Parathyroid adenoma (tissue), 2 donors: Measurements from ENCODE around the gene SPIB.

Experiments used
- H2AFZ ChIP-seq: fragments of 300-600 bp; sonication (generic); one replicate; pipeline ENCODE4 v1.7.0; 2017; ENCODE audit warnings: antibody characterized with exemption, mild to moderate bottlenecking
- H3K27ac ChIP-seq: fragments of 300-600 bp; sonication (generic); one replicate; pipeline ENCODE4 v1.7.0; 2017
- H3K27me3 ChIP-seq: fragments of 300-600 bp; sonication (generic); one replicate; pipeline ENCODE4 v1.7.0; 2017; ENCODE audit warnings: low read length; ENCODE audit not compliant: control insufficient read depth, insufficient read depth
- H3K36me3 ChIP-seq: fragments of 300-600 bp; sonication (generic); one replicate; pipeline ENCODE4 v1.7.0; 2017; ENCODE audit warnings: low read length; ENCODE audit not compliant: control insufficient read depth, insufficient read depth
- H3K4me1 ChIP-seq: fragments of 300-600 bp; sonication (generic); one replicate; pipeline ENCODE4 v1.7.0; 2017; ENCODE audit warnings: control low read depth
- H3K4me2 ChIP-seq: fragments of 300-600 bp; sonication (generic); one replicate; pipeline ENCODE4 v1.7.0; 2017; ENCODE audit warnings: low read length
- H3K4me3 ChIP-seq: fragments of 300-600 bp; sonication (generic); one replicate; pipeline ENCODE4 v1.7.0; 2017; ENCODE audit warnings: low read depth, low read length
- H3K79me2 ChIP-seq: fragments of 300-600 bp; sonication (generic); one replicate; pipeline ENCODE4 v1.7.0; 2017; ENCODE audit warnings: control low read depth
- H3K9ac ChIP-seq: fragments of 300-600 bp; sonication (generic); one replicate; pipeline ENCODE4 v1.7.0; 2017; ENCODE audit warnings: mild to moderate bottlenecking
- H3K9me3 ChIP-seq: fragments of 300-600 bp; sonication (generic); one replicate; pipeline ENCODE4 v1.7.0; 2017; ENCODE audit warnings: low read length; ENCODE audit not compliant: control insufficient read depth
- TF ChIP-seq, protein P1 (sequence below): fragments of 300-600 bp; sonication (generic); IDR thresholded peaks from one replicate; pipeline ENCODE4 v1.7.0; 2017; ENCODE audit warnings: antibody characterized with exemption, mild to moderate bottlenecking
- donor health status: primary hyperparathyroidism.

The SPIB gene

DNA sequence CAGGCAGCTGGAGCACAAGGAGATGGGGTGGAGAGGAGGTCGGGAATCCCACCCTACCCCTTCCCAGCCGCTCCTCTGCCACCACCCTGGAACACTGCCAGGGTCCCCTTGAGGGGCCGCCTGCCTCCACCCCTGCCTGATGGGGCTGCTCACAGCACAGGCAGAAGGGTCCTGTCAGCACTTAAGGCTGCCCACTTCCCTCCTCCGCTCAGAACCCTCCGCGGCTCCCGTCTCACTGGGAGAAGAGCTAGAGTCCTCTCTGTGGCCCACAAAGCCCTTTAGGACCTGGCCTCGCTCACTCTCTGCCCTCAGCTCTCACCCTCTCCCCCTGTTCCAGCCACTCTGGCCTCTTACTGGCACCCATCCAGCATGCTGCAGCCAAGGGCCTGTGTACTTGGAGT is 38.0 kb upstream of the SPIB start:
- no peaks in the 10 kb centered on the region for H3K36me3 ChIP-seq
- H3K27me3 ChIP-seq, result no peaks in the 10 kb centered on the region
- no peak overlapping the region for H3K27ac ChIP-seq
- no peak overlapping the region for H2AFZ ChIP-seq
- H3K4me3 ChIP-seq, result no peak overlapping the region
- TF ChIP-seq, protein P1, sequence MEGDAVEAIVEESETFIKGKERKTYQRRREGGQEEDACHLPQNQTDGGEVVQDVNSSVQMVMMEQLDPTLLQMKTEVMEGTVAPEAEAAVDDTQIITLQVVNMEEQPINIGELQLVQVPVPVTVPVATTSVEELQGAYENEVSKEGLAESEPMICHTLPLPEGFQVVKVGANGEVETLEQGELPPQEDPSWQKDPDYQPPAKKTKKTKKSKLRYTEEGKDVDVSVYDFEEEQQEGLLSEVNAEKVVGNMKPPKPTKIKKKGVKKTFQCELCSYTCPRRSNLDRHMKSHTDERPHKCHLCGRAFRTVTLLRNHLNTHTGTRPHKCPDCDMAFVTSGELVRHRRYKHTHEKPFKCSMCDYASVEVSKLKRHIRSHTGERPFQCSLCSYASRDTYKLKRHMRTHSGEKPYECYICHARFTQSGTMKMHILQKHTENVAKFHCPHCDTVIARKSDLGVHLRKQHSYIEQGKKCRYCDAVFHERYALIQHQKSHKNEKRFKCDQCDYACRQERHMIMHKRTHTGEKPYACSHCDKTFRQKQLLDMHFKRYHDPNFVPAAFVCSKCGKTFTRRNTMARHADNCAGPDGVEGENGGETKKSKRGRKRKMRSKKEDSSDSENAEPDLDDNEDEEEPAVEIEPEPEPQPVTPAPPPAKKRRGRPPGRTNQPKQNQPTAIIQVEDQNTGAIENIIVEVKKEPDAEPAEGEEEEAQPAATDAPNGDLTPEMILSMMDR, result no peak
- no peak overlapping the region for H3K9ac ChIP-seq
- H3K9me3 ChIP-seq, result no peaks in the 10 kb centered on the region
- H3K79me2 ChIP-seq, result no peaks in the 10 kb centered on the region
- peaks cover 6% of the 10 kb centered on the region for H3K4me1 ChIP-seq
- H3K4me2 ChIP-seq, result no peak overlapping the region

DNA sequence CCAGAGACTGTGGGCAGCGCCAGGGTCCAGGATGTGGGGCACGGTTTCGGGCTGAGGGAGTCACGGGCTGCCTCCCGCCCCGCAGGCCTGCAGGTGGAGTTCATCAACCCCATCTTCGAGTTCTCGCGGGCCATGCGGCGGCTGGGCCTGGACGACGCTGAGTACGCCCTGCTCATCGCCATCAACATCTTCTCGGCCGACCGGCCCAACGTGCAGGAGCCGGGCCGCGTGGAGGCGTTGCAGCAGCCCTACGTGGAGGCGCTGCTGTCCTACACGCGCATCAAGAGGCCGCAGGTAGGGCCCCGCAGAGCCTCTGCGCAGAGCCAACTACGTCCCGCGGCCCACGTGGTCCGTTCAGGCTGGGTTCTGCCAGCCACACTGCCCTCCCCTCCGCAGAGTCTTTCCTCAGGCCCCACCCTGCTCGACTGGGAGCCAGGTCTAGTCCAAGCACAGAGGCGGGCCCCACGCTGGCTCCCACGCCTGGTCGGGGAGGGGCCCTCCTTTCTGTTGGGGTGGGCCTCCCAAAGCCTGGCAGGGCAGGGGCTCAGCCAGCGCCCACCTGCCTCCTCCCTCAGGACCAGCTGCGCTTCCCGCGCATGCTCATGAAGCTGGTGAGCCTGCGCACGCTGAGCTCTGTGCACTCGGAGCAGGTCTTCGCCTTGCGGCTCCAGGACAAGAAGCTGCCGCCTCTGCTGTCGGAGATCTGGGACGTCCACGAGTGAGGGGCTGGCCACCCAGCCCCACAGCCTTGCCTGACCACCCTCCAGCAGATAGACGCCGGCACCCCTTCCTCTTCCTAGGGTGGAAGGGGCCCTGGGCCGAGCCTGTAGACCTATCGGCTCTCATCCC is 36.6 kb upstream of the SPIB start:
- H3K36me3 ChIP-seq, result no peaks in the 10 kb centered on the region
- H3K9me3 ChIP-seq, result no peaks in the 10 kb centered on the region
- no peaks in the 10 kb centered on the region for H3K79me2 ChIP-seq
- TF ChIP-seq, protein P1, result no peak
- H3K9ac ChIP-seq, result no peak overlapping the region
- H3K4me1 ChIP-seq, result peaks cover 6% of the 10 kb centered on the region
- no peak overlapping the region for H2AFZ ChIP-seq
- H3K4me2 ChIP-seq, result no peak overlapping the region
- no peak overlapping the region for H3K27ac ChIP-seq
- H3K4me3 ChIP-seq, result no peak overlapping the region
- H3K27me3 ChIP-seq, result no peaks in the 10 kb centered on the region

DNA sequence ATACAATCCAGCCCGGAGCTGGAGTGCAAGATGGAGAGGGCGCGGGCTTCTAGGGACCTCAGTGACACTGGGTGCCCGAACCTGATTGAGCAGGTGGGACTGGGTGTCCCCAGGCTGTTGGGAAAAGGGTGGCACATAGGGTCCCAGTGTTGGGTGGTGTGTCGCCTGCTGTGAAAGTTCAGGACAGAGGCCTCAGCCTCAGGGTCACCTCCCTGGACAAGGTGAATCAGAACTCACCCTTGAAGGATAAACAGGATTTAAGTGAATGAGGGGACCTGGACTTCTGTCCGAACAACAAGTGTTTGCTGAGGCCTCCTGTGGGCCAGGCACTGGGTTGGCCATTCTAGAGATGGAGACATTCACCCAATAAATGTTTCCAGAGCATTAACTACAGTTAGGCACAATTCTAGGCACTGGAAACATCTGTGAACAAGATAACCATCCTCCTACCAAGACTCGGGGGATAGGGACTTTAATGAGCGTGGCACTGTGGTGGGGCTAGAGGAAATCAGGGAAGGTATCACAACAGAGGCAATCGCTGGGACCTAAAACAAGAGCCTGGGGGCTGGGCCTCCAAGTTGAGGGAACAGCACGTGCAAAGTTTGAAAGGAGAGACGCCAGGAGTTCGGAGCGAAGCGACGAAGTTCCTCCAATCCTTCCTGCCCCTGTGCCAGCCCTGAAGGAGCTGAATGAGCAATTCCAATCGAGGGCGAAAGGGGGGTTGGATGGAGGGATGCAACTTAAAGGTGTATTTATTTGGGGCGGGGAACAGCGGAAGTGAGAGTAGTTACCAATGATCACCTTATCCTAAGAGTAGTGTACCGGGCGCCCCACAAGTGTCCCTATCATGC is 35.5 kb upstream of the SPIB start:
- Histone ChIP-seq H3K27ac (peak overlapping the region; percentile 85), H3K36me3 (no peaks in the 10 kb centered on the region), H3K9me3 (no peaks in the 10 kb centered on the region), H3K27me3 (no peaks in the 10 kb centered on the region), H3K4me2 (peak overlapping the region; percentile 73), H2AFZ (peak overlapping the region; percentile 67), H3K4me3 (peak overlapping the region; percentile 74), H3K4me1 (peaks cover 6% of the 10 kb centered on the region), H3K9ac (no peak overlapping the region), H3K79me2 (no peaks in the 10 kb centered on the region)
- TF ChIP-seq, protein P1, result no peak

DNA sequence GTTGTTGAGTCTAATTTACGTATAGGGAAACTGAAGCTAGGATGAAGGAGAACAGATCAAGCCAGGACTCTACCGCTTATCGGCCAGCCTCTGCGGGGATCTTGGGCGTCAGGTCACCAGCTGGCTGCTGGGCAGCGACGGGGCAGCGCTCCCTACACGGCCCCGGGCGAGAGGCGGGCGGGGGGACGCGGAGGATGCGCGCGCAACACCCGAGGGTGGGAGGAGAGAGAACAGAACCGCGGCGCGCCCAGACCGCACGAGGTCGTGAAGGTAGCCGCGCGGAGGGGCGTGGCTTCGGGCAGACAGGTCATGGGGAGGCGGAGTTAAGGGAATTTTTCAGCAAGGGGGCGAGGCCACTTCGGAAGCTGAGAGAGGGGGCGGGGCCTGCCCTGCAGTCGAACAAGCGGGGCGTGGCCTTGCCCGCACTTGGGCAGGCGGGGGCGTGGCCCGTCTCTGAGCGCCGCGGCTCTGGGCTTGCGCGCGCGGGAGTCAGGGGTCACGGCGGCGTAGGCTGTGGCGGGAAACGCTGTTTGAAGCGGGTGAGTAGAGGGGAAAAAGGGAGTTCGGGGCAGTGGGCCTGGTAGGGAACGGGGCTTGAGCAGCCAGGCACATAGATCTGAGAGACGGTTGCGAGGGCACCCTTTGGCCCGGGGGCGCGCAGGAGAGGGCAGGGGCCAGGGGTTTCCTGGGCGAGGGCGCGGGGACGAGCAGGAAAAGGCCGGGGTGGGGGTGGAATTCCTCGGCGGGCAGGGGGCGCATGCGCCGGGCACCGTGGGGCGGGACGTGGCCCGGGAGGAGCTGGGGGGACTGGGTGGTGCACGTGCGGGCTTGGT is 34.7 kb upstream of the SPIB start, which contains the start of gene POLD1:
POLD1 (plus strand) TSS at position 496 of the 833 bp plus-strand sequence. CDS start 14,505 bp downstream, outside the sequence.
- H3K27me3 ChIP-seq, result no peaks in the 10 kb centered on the region
- H2AFZ ChIP-seq, result peak within 1 kb of the TSS; percentile 85
- H3K27ac ChIP-seq, result peak within 1 kb of the TSS; percentile 85
- H3K36me3 ChIP-seq, result no peaks in the 10 kb centered on the region
- H3K79me2 ChIP-seq, result no peaks in the 10 kb centered on the region
- H3K4me1 ChIP-seq, result peaks cover 6% of the 10 kb centered on the region
- H3K4me2 ChIP-seq, result peak within 1 kb of the TSS; percentile 73
- TF ChIP-seq, protein P1, result no peak
- H3K9ac ChIP-seq, result no peak within 1 kb of the TSS
- peak within 1 kb of the TSS; percentile 74 for H3K4me3 ChIP-seq
- no peaks in the 10 kb centered on the region for H3K9me3 ChIP-seq
